Skeletal muscle cell (primary cell): ENCODE data around the gene COL27A1.

Source experiments
- DNase-seq: peaks from one replicate; pipeline ENCODE4 v3.0.0-alpha.2; 2010; ENCODE audit warnings: low read depth
- H3K4me3 ChIP-seq: 2 replicates; pipeline ENCODE4 v1.5.1; 2011; ENCODE audit warnings: low read depth, mild to moderate bottlenecking, control low read depth, low read length, moderate library complexity

The COL27A1 gene

DNA sequence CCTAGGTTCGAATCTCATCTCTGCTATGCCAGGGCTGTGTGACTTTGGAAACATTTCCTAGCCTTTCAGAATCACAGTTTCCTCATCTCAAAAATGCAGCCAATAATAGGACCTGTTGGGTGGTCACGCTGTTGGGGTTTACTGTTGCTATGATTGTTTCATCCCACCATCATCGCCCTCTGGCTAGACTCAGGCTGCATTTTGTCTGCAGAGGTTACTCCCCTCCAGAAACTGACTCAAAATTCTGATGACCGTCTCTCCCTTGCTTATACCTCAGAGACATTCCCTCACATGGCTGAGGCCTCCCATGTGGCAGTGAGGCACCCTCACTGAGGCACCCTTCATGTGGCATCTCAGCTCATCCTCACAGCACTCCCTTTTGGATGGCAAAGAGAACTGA, 61.6 kb downstream of the COL27A1 start:
- DNase-seq: no peak
- no peak overlapping the region for H3K4me3 ChIP-seq

GRCh38 chr9:114218264-114219120, 63.2 kb downstream of the COL27A1 start:
- DNase-seq: no peak
- no peak overlapping the region for H3K4me3 ChIP-seq

- H3K4me3 ChIP-seq: no peak overlapping the region
- DNase-seq: no peak
These were observed 64.8 kb downstream of the COL27A1 start for GRCh38 chr9:114220061-114220541.

GRCh38 chr9:114221706-114222465, 66.5 kb downstream of the COL27A1 start:
- H3K4me3 ChIP-seq: no peak overlapping the region
- no peak for DNase-seq

- no peak for DNase-seq
- H3K4me3 ChIP-seq: no peak overlapping the region
These were observed 68.4 kb downstream of the COL27A1 start for GRCh38 chr9:114223564-114224246.

- no peak overlapping the region for H3K4me3 ChIP-seq
- no peak for DNase-seq
These were observed 68.9 kb downstream of the COL27A1 start for GRCh38 chr9:114224247-114224610.

DNA sequence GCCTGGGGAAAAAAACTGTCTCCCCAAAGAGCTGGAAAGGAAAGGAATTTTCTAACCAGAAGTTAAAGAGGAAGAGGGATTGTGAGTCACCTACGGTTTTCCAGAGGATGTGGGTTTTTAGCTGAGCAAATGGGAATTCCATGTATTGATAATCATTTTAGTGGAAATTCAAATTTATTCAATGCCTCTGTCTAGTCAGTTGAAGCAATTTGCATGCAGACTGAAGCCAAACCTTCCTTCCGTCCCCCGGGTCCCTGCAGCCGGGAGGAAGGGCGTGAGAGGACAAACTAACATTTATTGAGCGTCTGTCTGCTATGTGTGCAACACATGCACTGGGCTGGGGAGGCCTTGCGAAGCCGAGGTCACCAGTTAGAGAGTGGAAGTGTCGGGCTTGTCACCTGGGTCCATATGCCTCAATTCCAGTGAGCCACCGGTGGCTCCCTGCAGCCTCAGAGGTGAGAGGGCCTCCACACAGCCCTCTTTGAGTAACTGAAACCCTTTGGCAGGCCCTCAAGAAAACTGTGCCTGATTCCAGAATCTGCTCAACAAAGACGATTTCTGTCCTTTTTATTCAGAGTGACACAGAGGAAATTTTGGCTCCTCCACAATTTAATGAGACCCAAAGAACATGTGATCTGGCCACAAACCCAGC, 70.3 kb downstream of the COL27A1 start:
- H3K4me3 ChIP-seq: no peak overlapping the region

DNA sequence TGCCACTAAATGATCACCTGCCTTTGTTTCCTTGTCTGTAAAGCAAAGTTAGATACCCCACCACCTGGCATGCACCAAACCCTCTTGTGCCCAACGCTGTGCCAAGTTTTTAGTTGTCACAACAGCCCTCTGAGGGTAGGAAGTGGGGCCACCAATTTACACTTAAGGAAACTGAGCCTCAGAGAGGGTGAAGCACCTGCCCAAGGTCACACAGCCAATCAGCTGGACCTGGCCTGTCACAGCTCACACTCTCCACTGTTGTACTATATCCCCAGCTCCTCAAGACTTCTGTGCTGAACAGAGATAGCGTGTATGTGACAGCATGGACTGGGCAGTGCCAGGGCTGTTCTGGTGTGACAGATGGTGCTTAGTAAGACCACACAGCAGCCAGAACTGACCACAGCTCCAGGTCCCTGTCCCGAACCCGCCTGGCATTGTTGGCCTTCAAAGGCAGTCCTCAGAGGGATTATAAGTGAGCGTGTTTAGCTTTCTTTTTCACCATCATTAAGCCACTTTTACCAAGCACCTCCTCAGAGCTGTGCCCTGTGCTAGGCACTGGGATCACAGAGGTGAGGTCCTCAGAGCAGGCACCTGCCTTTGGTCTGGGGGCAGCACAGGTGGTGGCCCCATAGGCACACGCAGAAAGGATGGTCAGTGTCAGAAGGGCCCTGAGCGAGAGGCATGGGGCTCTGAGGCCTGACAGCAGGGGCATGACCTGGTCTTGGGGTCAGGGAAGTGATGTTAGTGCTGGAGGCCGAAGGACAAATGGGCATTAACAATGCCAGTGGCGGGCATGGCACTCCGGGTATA, 71.1 kb downstream of the COL27A1 start:
- no peak overlapping the region for H3K4me3 ChIP-seq
- no peak for DNase-seq

More for the DNA sequence above, 70.3 kb downstream of the COL27A1 start:
- DNase-seq: no peak

- no peak for DNase-seq
- no peak overlapping the region for H3K4me3 ChIP-seq
These were observed 72.1 kb downstream of the COL27A1 start for GRCh38 chr9:114227288-114228015.

GRCh38 chr9:114228016-114228808, 72.9 kb downstream of the COL27A1 start:
- no peak for DNase-seq
- no peak overlapping the region for H3K4me3 ChIP-seq

GRCh38 chr9:114229295-114229694, 74.0 kb downstream of the COL27A1 start:
- H3K4me3 ChIP-seq: no peak overlapping the region
- DNase-seq: no peak

GRCh38 chr9:114230068-114230467, 74.7 kb downstream of the COL27A1 start:
- no peak overlapping the region for H3K4me3 ChIP-seq
- DNase-seq: no peak

DNA sequence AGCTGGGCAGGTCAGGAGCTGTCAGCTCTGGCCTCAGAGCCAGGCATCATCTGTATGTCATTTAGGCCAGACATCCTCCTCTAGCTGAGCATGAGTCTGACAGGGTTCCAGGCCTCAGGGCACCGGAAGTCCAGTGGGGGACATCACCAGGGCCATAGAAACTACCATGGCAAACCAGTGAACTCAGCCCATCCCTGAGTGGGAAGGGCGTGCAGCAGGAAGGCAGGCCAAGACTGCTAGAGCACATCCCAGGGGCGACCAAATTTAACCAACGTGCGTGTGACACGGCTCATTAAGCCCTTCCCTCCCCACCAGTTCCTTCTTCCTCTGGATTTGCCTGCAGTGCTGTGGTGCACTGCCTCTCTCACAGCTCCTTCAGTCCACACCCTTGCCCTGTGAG, 75.9 kb downstream of the COL27A1 start:
- H3K4me3 ChIP-seq: no peak overlapping the region
- no peak for DNase-seq

- no peak overlapping the region for H3K4me3 ChIP-seq
- no peak for DNase-seq
These were observed 76.5 kb downstream of the COL27A1 start for GRCh38 chr9:114231719-114232449.

DNA sequence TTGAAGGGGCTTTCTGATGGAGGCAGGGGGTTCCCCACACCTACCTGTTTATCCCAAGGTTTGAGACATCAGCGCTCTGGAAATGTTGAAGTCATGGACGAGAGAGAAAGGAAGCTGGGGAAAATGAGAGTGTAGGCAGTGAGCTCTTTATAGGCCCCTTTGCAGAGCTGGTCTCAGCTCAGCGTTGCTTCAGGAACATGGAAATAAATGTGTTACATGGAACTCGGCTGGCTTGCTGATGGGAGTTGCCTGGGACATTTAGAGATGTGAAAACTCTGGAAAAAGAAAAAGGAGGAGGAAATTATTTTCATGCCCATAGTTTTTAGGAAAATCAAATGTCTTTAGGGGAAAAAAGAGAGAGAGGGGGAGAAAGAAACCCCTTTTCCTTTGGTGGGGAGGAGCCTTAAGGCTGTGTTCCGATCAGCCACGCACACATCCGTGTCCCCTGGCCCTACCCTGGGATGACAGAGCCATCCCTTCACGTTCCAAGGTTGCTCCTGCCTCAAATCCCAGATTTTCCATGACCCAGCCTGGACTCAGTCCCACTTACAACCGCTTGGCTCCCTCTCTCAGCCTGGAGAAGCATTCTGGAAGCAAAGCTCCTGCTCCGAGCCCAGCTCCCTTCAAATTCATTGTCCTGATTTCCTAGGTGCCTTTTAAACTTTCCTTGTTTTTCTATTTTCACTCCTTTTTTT, 78.3 kb downstream of the COL27A1 start:
- no peak overlapping the region for H3K4me3 ChIP-seq
- no peak for DNase-seq

GRCh38 chr9:114235033-114235661, 79.8 kb downstream of the COL27A1 start:
- DNase-seq: no peak
- no peak overlapping the region for H3K4me3 ChIP-seq
